Brain pericyte (primary cell): ENCODE data around the gene CCDC180.
"Not testable (repeated sequence)": the region's sequence is repeated elsewhere in the genome, so short reads cannot be mapped to it uniquely, and the experiment has no call there.

ENCODE experiments used
- DNase-seq: peaks from one replicate; pipeline ENCODE4 v3.0.0-alpha.2; 2012; ENCODE audit warnings: low read depth, low spot score

The CCDC180 gene

GRCh38 chr9:97311798-97312500 lies 4.5 kb downstream of the CCDC180 start:
- DNase-seq = no peak

GRCh38 chr9:97312556-97312955 lies 5.1 kb downstream of the CCDC180 start:
- no peak for DNase-seq

- DNase-seq = no peak
These were observed 5.8 kb downstream of the CCDC180 start for GRCh38 chr9:97313243-97313642.

GRCh38 chr9:97313746-97314145 lies 6.3 kb downstream of the CCDC180 start:
- no peak for DNase-seq

GRCh38 chr9:97314503-97314902 lies 7.0 kb downstream of the CCDC180 start:
- DNase-seq = no peak

GRCh38 chr9:97315550-97315949 lies 8.1 kb downstream of the CCDC180 start:
- no peak for DNase-seq

- DNase-seq = no peak
These were observed 9.4 kb downstream of the CCDC180 start for GRCh38 chr9:97316904-97317303.

- no peak for DNase-seq
These were observed 11.0 kb downstream of the CCDC180 start for GRCh38 chr9:97318433-97318832.

- DNase-seq = no peak
These were observed 11.9 kb downstream of the CCDC180 start for GRCh38 chr9:97319395-97319794.

- DNase-seq = no peak
These were observed 12.7 kb downstream of the CCDC180 start for GRCh38 chr9:97320080-97320642.

- no peak for DNase-seq
These were observed 13.8 kb downstream of the CCDC180 start for GRCh38 chr9:97321251-97321650.

- DNase-seq = no peak
These were observed 14.2 kb downstream of the CCDC180 start for GRCh38 chr9:97321691-97322090.

GRCh38 chr9:97322105-97322504 lies 14.6 kb downstream of the CCDC180 start:
- no peak for DNase-seq

- no peak for DNase-seq
These were observed 17.5 kb downstream of the CCDC180 start for GRCh38 chr9:97324954-97325353.

- no peak for DNase-seq
These were observed 20.1 kb downstream of the CCDC180 start for GRCh38 chr9:97327562-97327961.

- DNase-seq = no peak
These were observed 25.5 kb downstream of the CCDC180 start for GRCh38 chr9:97332993-97333392.

- DNase-seq = not testable (repeated sequence)
These were observed 28.2 kb downstream of the CCDC180 start for GRCh38 chr9:97335622-97336021.

- no peak for DNase-seq
These were observed 41.4 kb downstream of the CCDC180 start for GRCh38 chr9:97348871-97349270.

- no peak for DNase-seq
These were observed 41.9 kb downstream of the CCDC180 start for GRCh38 chr9:97349400-97349799.

- DNase-seq = no peak
These were observed 47.2 kb downstream of the CCDC180 start for GRCh38 chr9:97354637-97355036.

GRCh38 chr9:97357056-97357455 lies 49.6 kb downstream of the CCDC180 start:
- DNase-seq = no peak
